GM12878 (cell line): ENCODE measurements around the gene CD40LG.

ENCODE experiments used
- CTCF ChIP-seq, 3 experiments: IDR thresholded peaks in 2 of 3; conservative IDR thresholded peaks in 1 of 3; 2 replicates each; pipeline ENCODE4 v1.5.1; 2011; ENCODE audit warnings: low read depth in 3 of 3, low read length in 3 of 3, mild to moderate bottlenecking in 3 of 3, control low read depth in 2 of 3, moderate library complexity in 2 of 3, inconsistent platforms in 1 of 3, mixed read lengths in 1 of 3; ENCODE audit not compliant: control insufficient read depth in 2 of 3, insufficient read depth in 1 of 3; ENCODE audit errors: extremely low read depth in 1 of 3
- EP300 ChIP-seq, 2 experiments: fragments of 150-350 bp in 1 of 2; IDR thresholded peaks; 2 replicates each; pipeline ENCODE4 v1.6.1; 2011 to 2012; ENCODE audit warnings: low read depth in 2 of 2, low read length in 2 of 2, borderline replicate concordance in 1 of 2, improper control_type of control experiment in 1 of 2, inconsistent platforms in 1 of 2; ENCODE audit not compliant: control insufficient read depth in 1 of 2
- JUND ChIP-seq: IDR thresholded peaks from 2 replicates; pipeline ENCODE4 v1.6.1; 2012; ENCODE audit warnings: low read depth, mild to moderate bottlenecking, low read length, improper control_type of control experiment, moderate library complexity
- NR2F1 ChIP-seq: fragments of 450-650 bp; conservative IDR thresholded peaks from 2 replicates; pipeline ENCODE4 v1.6.1; 2017; ENCODE audit warnings: mild to moderate bottlenecking
- NRF1 ChIP-seq: conservative IDR thresholded peaks from 2 replicates; pipeline ENCODE4 v1.6.1; 2011; ENCODE audit warnings: mild to moderate bottlenecking, low read depth, low read length, improper control_type of control experiment
- REST ChIP-seq: IDR thresholded peaks from 2 replicates; pipeline ENCODE4 v1.6.1; 2012; ENCODE audit warnings: mild to moderate bottlenecking, low read depth, low read length
- RFX5 ChIP-seq: IDR thresholded peaks from 2 replicates; pipeline ENCODE4 v1.6.1; 2011; ENCODE audit warnings: low read depth, low read length, improper control_type of control experiment
- SP1 ChIP-seq: IDR thresholded peaks from one replicate; pipeline ENCODE4 v1.6.1; 2011; ENCODE audit warnings: low read depth, low read length
- SREBF2 ChIP-seq: IDR thresholded peaks from 2 replicates; pipeline ENCODE4 v1.6.1; 2012; ENCODE audit warnings: mild to moderate bottlenecking, low read length
- TAF1 ChIP-seq: IDR thresholded peaks from 2 replicates; pipeline ENCODE4 v1.6.1; 2011; ENCODE audit warnings: mild to moderate bottlenecking, low read depth, low read length, borderline replicate concordance
- TARDBP ChIP-seq: IDR thresholded peaks from 2 replicates; pipeline ENCODE4 v1.6.1; 2016; ENCODE audit warnings: borderline replicate concordance
- ZNF217 ChIP-seq: fragments of 450-650 bp; IDR thresholded peaks from 2 replicates; pipeline ENCODE4 v1.6.1; 2017; ENCODE audit warnings: antibody characterized with exemption, mild to moderate bottlenecking

GRCh38 chrX:136643243-136643642 is 4.7 kb upstream of the CD40LG start:
- TF ChIP-seq ZNF217 (no peak), CTCF (IDR thresholded peaks at IDR 0.05 in 2 of 3, conservative IDR thresholded peaks at IDR 0.05 in 1 of 3; ENCODE audit: control insufficient read depth in 2 of 3, extremely low read depth in 1 of 3, insufficient read depth in 1 of 3, low read depth in 3 of 3, low read length in 3 of 3) (no peak), RFX5 (no peak), TAF1 (no peak), JUND (no peak), NRF1 (no peak), TARDBP (no peak), REST (no peak), EP300 (IDR thresholded peaks at IDR 0.05; ENCODE audit: borderline replicate concordance in 1 of 2, control insufficient read depth in 1 of 2, low read depth in 2 of 2, low read length in 2 of 2) (no peak), NR2F1 (no peak), SP1 (no peak), SREBF2 (no peak)
